Suprapubic skin (tissue), 4 donors: ENCODE measurements around the gene PTGIS. TPM values are rescaled to one million over a fixed set of nuclear protein-coding genes. Genes with fewer than 3 reads are reported as not detected.

Experiments
- DNase-seq, 2 donors: peaks; one replicate each; pipeline ENCODE4 v3.0.0-alpha.2; 2019; ENCODE audit warnings: low spot score in 2 of 2
- H3K27ac ChIP-seq: fragments of 200-600 bp; sonication (generic); one replicate; pipeline ENCODE4 v1.5.1; 2019
- H3K27me3 ChIP-seq: fragments of 200-600 bp; sonication (generic); one replicate; pipeline ENCODE4 v1.5.1; 2019
- H3K36me3 ChIP-seq: fragments of 200-600 bp; sonication (generic); one replicate; pipeline ENCODE4 v1.5.1; 2019
- H3K4me1 ChIP-seq: fragments of 200-600 bp; sonication (generic); one replicate; pipeline ENCODE4 v1.5.1; 2019
- H3K4me3 ChIP-seq: fragments of 200-600 bp; sonication (generic); one replicate; pipeline ENCODE4 v1.5.1; 2019; ENCODE audit warnings: mild to moderate bottlenecking
- H3K9me3 ChIP-seq: fragments of 200-600 bp; sonication (generic); one replicate; pipeline ENCODE4 v1.5.1; 2019
- CTCF ChIP-seq, 2 donors: fragments of 200-600 bp in 1 of 2; fragments of 450-650 bp in 1 of 2; sonication (generic) in 1 of 2; IDR thresholded peaks; one replicate each; pipeline ENCODE4 v1.5.1; 2016 to 2019; ENCODE audit warnings: antibody characterized with exemption in 2 of 2, mild to moderate bottlenecking in 1 of 2, moderate library complexity in 1 of 2
- EP300 ChIP-seq: sonication (generic); formaldehyde crosslinking; IDR thresholded peaks from one replicate; pipeline ENCODE4 v1.6.1; 2017; ENCODE audit warnings: antibody characterized with exemption
- POLR2A ChIP-seq, 2 donors: fragments of 450-650 bp; IDR thresholded peaks; one replicate each; pipeline ENCODE4 v1.6.1; 2017; ENCODE audit warnings: antibody characterized with exemption in 2 of 2, mild to moderate bottlenecking in 2 of 2, moderate library complexity in 2 of 2
- POLR2AphosphoS5 ChIP-seq, 3 donors: sonication (generic); formaldehyde crosslinking; IDR thresholded peaks; one replicate each; pipeline ENCODE4 v1.6.1; 2017; ENCODE audit warnings: antibody characterized with exemption in 3 of 3
- WGBS: methylation state at CpG from one replicate; pipeline ENCODE4 v1.1.5; 2018; 5-methylcytosine and 5-hydroxymethylcytosine counted together
- total RNA-seq, 4 donors: library from RNA; depleted of rRNA; stranded (reverse); fragments of >200 nt; gene quantifications; one replicate each; pipeline ENCODE4 v1.1.0, GENCODE V29; 2016

Gene PTGIS
- total RNA-seq, 4 donors from 2014 or later: 4.3 to 14.4 (median 7.0) TPM

GRCh38 chr20:49483018-49483695, 84.8 kb downstream of the PTGIS start:
- 1% methylated on average over 24 of the region's 27 CpGs for WGBS
- Histone ChIP-seq H3K36me3 (no peaks in the 10 kb centered on the region), H3K9me3 (no peaks in the 10 kb centered on the region), H3K4me1 (peaks cover 25% of the 10 kb centered on the region), H3K27ac (no peak overlapping the region), H3K27me3 (peaks cover 53% of the 10 kb centered on the region), H3K4me3 (peak overlapping the region; percentile 49)
- DNase-seq: no peak
- no peak for TF ChIP-seq CTCF (IDR thresholded peaks at IDR 0.05)
- no peak for TF ChIP-seq POLR2AphosphoS5 (IDR thresholded peaks at IDR 0.05)
- TF ChIP-seq EP300: no peak
- no peak for TF ChIP-seq POLR2A (IDR thresholded peaks at IDR 0.05)

GRCh38 chr20:49482621-49483017, 85.3 kb downstream of the PTGIS start, which contains the start of gene KCNB1:
KCNB1 (minus strand) TSS chr20:49482668; CDS start chr20:49482480, 188 bp downstream.
- 5% methylated on average over 20 of the region's 34 CpGs for WGBS
- Histone ChIP-seq H3K9me3 (no peaks in the 10 kb centered on the region), H3K27ac (no peak within 1 kb of the TSS), H3K4me1 (peaks cover 25% of the 10 kb centered on the region), H3K36me3 (no peaks in the 10 kb centered on the region), H3K27me3 (peaks cover 52% of the 10 kb centered on the region), H3K4me3 (peak within 1 kb of the TSS; percentile 49)
- TF ChIP-seq POLR2A (IDR thresholded peaks at IDR 0.05) (no peak), CTCF (IDR thresholded peaks at IDR 0.05) (peak in 1 of 2 donors; percentile 14), POLR2AphosphoS5 (IDR thresholded peaks at IDR 0.05) (no peak), EP300 (no peak)
- peak in 1 of 2 donors; percentile 69 for DNase-seq

GRCh38 chr20:49482173-49482572, 85.8 kb downstream of the PTGIS start:
- no peaks in the 10 kb centered on the region for H3K9me3 ChIP-seq
- H3K4me3 ChIP-seq: peak overlapping the region; percentile 49
- peaks cover 25% of the 10 kb centered on the region for H3K4me1 ChIP-seq
- peaks cover 52% of the 10 kb centered on the region for H3K27me3 ChIP-seq
- no peak overlapping the region for H3K27ac ChIP-seq
- no peaks in the 10 kb centered on the region for H3K36me3 ChIP-seq
- TF ChIP-seq POLR2AphosphoS5 (IDR thresholded peaks at IDR 0.05) (no peak), CTCF (IDR thresholded peaks at IDR 0.05) (no peak), POLR2A (IDR thresholded peaks at IDR 0.05) (no peak), EP300 (no peak)
- no peak for DNase-seq
- WGBS: 84% methylated on average over 19 of the region's 46 CpGs

GRCh38 chr20:49481116-49481515, 86.8 kb downstream of the PTGIS start:
- Histone ChIP-seq H3K27ac (no peak overlapping the region), H3K27me3 (peaks cover 43% of the 10 kb centered on the region), H3K4me1 (peaks cover 25% of the 10 kb centered on the region), H3K4me3 (no peak overlapping the region), H3K36me3 (no peaks in the 10 kb centered on the region), H3K9me3 (no peaks in the 10 kb centered on the region)
- no peak for TF ChIP-seq CTCF (IDR thresholded peaks at IDR 0.05)
- TF ChIP-seq POLR2AphosphoS5 (IDR thresholded peaks at IDR 0.05): no peak
- no peak for TF ChIP-seq EP300
- no peak for TF ChIP-seq POLR2A (IDR thresholded peaks at IDR 0.05)
- WGBS: 75% methylated on average over 3 of the region's 3 CpGs
- no peak for DNase-seq

- H3K36me3 ChIP-seq: no peaks in the 10 kb centered on the region
- WGBS: 84% methylated on average over 3 of the region's 3 CpGs
- no peak overlapping the region for H3K4me3 ChIP-seq
- H3K27ac ChIP-seq: no peak overlapping the region
- peaks cover 25% of the 10 kb centered on the region for H3K4me1 ChIP-seq
- H3K27me3 ChIP-seq: peaks cover 35% of the 10 kb centered on the region
- no peaks in the 10 kb centered on the region for H3K9me3 ChIP-seq
- no peak for DNase-seq
- TF ChIP-seq POLR2A (IDR thresholded peaks at IDR 0.05): no peak
- TF ChIP-seq POLR2AphosphoS5 (IDR thresholded peaks at IDR 0.05): no peak
- no peak for TF ChIP-seq CTCF (IDR thresholded peaks at IDR 0.05)
These were observed 87.7 kb downstream of the PTGIS start for GRCh38 chr20:49480236-49480635.
